Right cardiac atrium (tissue), 5 donors: ENCODE measurements around the gene UVRAG. TPM values are rescaled to one million over a fixed set of nuclear protein-coding genes. Genes with fewer than 3 reads are reported as not detected.
A peak's percentile ranks its signal among the peaks of the same experiment; 100 is the strongest.

Source experiments
- ATAC-seq, 2 donors: fragments of 200-7000 bp; cut with Tn5 transposase; one replicate each; pipeline versions ENCODE4 v1.8.0 to v1.9.1; 2020; ENCODE audit warnings: moderate library complexity in 2 of 2, mild to moderate bottlenecking in 1 of 2
- DNase-seq, 3 donors: peaks; one replicate each; pipeline ENCODE4 v3.0.0-alpha.2; 2020
- H3K27ac ChIP-seq: one replicate; pipeline ENCODE4 v1.5.1; 2013; ENCODE audit warnings: mild to moderate bottlenecking, low read length, control low read depth, moderate library complexity
- H3K27me3 ChIP-seq: one replicate; pipeline ENCODE4 v1.6.1; 2013; ENCODE audit not compliant: control insufficient read depth, insufficient read depth
- H3K4me1 ChIP-seq: one replicate; pipeline ENCODE4 v1.6.1; 2013; ENCODE audit warnings: low read length; ENCODE audit not compliant: control insufficient read depth, insufficient read depth
- H3K4me3 ChIP-seq: one replicate; pipeline ENCODE4 v1.5.1; 2013; ENCODE audit warnings: low read length, control low read depth
- H3K9me3 ChIP-seq: one replicate; pipeline ENCODE4 v1.6.1; 2013; ENCODE audit warnings: low read length; ENCODE audit not compliant: control insufficient read depth
- WGBS: extraction: QIAGEN DNeasy Blood & Tissue Kit; methylation state at CpG from one replicate; pipeline ENCODE4 v1.1.7; 2013; 5-methylcytosine and 5-hydroxymethylcytosine counted together
- intact Hi-C, 4 donors: fragments of 100-400 bp; cut with DNase I; formaldehyde crosslinking; loops; one replicate each; pipeline versions ENCODE4 v1.11.0 to v1.14.0; 2022 to 2023
- polyA plus RNA-seq: library from polyadenylated mRNA; stranded (reverse); fragments of 200-250 nt; gene quantifications from one replicate; pipeline ENCODE4 v1.2.3, GENCODE V29; 2013
- total RNA-seq, 4 donors: library from RNA; stranded (reverse); fragmentation: NEBNext Ultra II Directional; extraction: Animal tissue kit (Norgen Biotek cat#: 25700); gene quantifications; one replicate each; pipeline ENCODE4 v1.2.1, GENCODE V29; 2021
- donor health status: healthy with polysubstance abuse.
- donor health status: DM: no; HTN: yes; CAD: no.
- donor health status: DM: no; HTN: no; CAD: no.
- donor health status: DM: no; HTN: yes; CAD: no; lungs with severe emphysema.
- donor health status: DM: yes; HTN: yes; CAD: no.

Gene UVRAG
- total and polyA plus RNA-seq, 5 donors: 5.5 to 18.5 (median 13.9) TPM

GRCh38 chr11:75884321-75884720, 69.3 kb downstream of the UVRAG start:
- Histone ChIP-seq H3K27me3 (no peaks in the 10 kb centered on the region), H3K4me1 (no peaks in the 10 kb centered on the region), H3K4me3 (no peak overlapping the region), H3K27ac (no peak overlapping the region), H3K9me3 (no peaks in the 10 kb centered on the region)
- no peak for DNase-seq
- ATAC-seq: no peak
- intact Hi-C loops: no loop called here

DNA sequence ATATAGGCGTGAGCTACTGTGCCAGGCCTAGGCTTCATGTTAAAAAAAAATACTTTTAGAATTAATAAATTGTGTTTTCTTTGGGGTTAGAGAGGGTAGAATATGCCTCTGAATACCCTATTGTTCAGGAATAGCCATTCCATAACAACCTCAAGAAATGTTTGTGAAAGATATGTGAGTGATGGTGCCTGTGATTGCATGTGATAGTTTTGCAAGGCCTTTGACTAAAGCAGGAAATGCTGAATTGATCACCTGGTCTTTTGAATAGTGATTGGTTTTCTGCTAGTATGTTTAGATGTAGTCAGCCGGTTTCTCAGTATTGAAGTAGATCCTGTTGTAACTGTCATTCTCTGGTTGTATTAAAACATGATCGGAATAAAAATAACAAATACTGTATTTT, 73.4 kb downstream of the UVRAG start:
- WGBS: over 99% methylated on average over 3 of the region's 3 CpGs
- Histone ChIP-seq H3K27me3 (no peaks in the 10 kb centered on the region), H3K9me3 (no peaks in the 10 kb centered on the region), H3K4me1 (peaks cover 2% of the 10 kb centered on the region), H3K27ac (no peak overlapping the region), H3K4me3 (no peak overlapping the region)
- ATAC-seq (no peak), DNase-seq (no peak)
- intact Hi-C loops: no loop called here

- peak in 1 of 2 donors; percentile 36 for ATAC-seq
- Histone ChIP-seq H3K27ac (peak overlapping the region; percentile 13), H3K9me3 (no peaks in the 10 kb centered on the region), H3K4me1 (peaks cover 2% of the 10 kb centered on the region), H3K4me3 (no peak overlapping the region), H3K27me3 (no peaks in the 10 kb centered on the region)
- WGBS: 75% methylated on average over 6 of the region's 6 CpGs
- intact Hi-C loops: loop anchor here in 1 of 4 donors (10.0 kb wide), 1 partner anchor 423 kb away; no protein-coding TSS in a partner anchor
- no peak for DNase-seq
Measured at GRCh38 chr11:75891947-75892739, 77.1 kb downstream of the UVRAG start.

GRCh38 chr11:75893251-75893650, 78.2 kb downstream of the UVRAG start:
- Histone ChIP-seq H3K9me3 (no peaks in the 10 kb centered on the region), H3K4me1 (peaks cover 2% of the 10 kb centered on the region), H3K27ac (no peak overlapping the region), H3K4me3 (no peak overlapping the region), H3K27me3 (no peaks in the 10 kb centered on the region)
- intact Hi-C loops: loop anchor here in 1 of 4 donors (10.0 kb wide), 1 partner anchor 422 kb away; no protein-coding TSS in a partner anchor
- no peak for DNase-seq
- no peak for ATAC-seq
- WGBS: 93% methylated on average over 4 of the region's 4 CpGs

- DNase-seq: no peak
- intact Hi-C loops: loop anchor here in 1 of 4 donors (10.0 kb wide), 1 partner anchor 421 kb away; no protein-coding TSS in a partner anchor
- Histone ChIP-seq H3K9me3 (no peaks in the 10 kb centered on the region), H3K27me3 (no peaks in the 10 kb centered on the region), H3K27ac (no peak overlapping the region), H3K4me1 (peaks cover 2% of the 10 kb centered on the region), H3K4me3 (no peak overlapping the region)
- no peak for ATAC-seq
- WGBS: 73% methylated on average over 3 of the region's 3 CpGs
Measured at GRCh38 chr11:75894036-75894585, 79.1 kb downstream of the UVRAG start.

- DNase-seq (no peak), ATAC-seq (peak in 1 of 2 donors; percentile 49)
- Histone ChIP-seq H3K27ac (no peak overlapping the region), H3K9me3 (no peaks in the 10 kb centered on the region), H3K4me3 (no peak overlapping the region), H3K27me3 (no peaks in the 10 kb centered on the region), H3K4me1 (no peaks in the 10 kb centered on the region)
- intact Hi-C loops: loop anchor here (2.0 to 10.0 kb wide), 4 partner anchors 255 to 425 kb away; no protein-coding TSS in a partner anchor
- 32% methylated on average over 4 of the region's 4 CpGs for WGBS
Measured at GRCh38 chr11:75896843-75897419, 81.9 kb downstream of the UVRAG start.

GRCh38 chr11:75898871-75899270, 83.9 kb downstream of the UVRAG start:
- WGBS: 97% methylated on average over 2 of the region's 2 CpGs
- Histone ChIP-seq H3K9me3 (no peaks in the 10 kb centered on the region), H3K27ac (no peak overlapping the region), H3K4me3 (no peak overlapping the region), H3K27me3 (no peaks in the 10 kb centered on the region), H3K4me1 (no peaks in the 10 kb centered on the region)
- DNase-seq: no peak
- ATAC-seq: no peak
- intact Hi-C loops: loop anchor here (2.0 to 10.0 kb wide), 4 partner anchors 252 to 423 kb away; no protein-coding TSS in a partner anchor

- no peaks in the 10 kb centered on the region for H3K9me3 ChIP-seq
- 59% methylated on average over 2 of the region's 2 CpGs for WGBS
- DNase-seq (no peak), ATAC-seq (no peak)
- H3K27ac ChIP-seq: no peak overlapping the region
- H3K4me1 ChIP-seq: no peaks in the 10 kb centered on the region
- intact Hi-C loops: loop anchor here (2.0 to 10.0 kb wide), 4 partner anchors 251 to 422 kb away; no protein-coding TSS in a partner anchor
- no peak overlapping the region for H3K4me3 ChIP-seq
- H3K27me3 ChIP-seq: no peaks in the 10 kb centered on the region
Measured at GRCh38 chr11:75899806-75900205, 84.8 kb downstream of the UVRAG start.

DNA sequence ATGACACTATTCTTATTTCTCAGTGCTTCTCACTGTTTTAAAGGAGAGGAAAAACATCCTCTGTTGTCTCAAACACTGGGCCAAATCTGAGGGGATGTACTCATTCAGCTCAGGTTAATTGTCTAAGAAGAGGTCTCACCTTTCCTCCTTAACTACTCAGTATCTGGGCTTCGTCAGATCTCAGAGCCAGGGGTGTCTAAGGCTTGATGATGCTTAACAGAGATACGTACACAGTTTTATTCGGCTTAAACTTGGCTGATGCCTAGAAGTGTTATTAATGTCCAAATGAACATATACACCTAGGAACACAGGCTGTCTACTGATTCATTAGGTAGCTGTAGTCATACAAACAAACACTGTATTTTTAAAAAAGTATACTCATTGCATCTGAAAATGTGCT, 85.8 kb downstream of the UVRAG start:
- ATAC-seq: no peak

DNA sequence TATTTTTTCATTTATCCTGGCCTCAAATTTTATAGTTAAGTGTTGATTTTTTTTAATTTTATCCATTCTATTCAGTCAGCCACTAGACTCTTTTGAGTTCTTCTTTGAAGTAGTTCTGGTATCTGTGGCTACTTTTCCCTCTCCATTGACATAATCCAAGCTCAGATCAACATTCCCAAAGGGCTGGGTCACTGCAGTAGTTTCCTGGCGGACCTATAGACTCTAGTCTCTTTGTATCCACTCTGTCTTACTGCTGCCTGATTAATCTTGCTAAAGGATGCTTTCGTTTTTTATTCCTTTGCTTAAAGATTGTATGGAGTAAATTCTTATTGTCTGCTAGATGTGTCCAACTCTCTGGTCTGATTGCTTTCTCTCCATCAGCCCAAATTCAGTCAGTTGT, 87.6 kb downstream of the UVRAG start:
- Histone ChIP-seq H3K27me3 (no peaks in the 10 kb centered on the region), H3K4me3 (no peak overlapping the region), H3K27ac (no peak overlapping the region), H3K4me1 (peaks cover 2% of the 10 kb centered on the region), H3K9me3 (no peaks in the 10 kb centered on the region)
- ATAC-seq: no peak
- no peak for DNase-seq
- intact Hi-C loops: loop anchor here in 1 of 4 donors (10.0 kb wide), 1 partner anchor 412 kb away; no protein-coding TSS in a partner anchor
- WGBS: 78% methylated on average over 2 of the region's 2 CpGs

More for the DNA sequence above, 85.8 kb downstream of the UVRAG start:
- no peaks in the 10 kb centered on the region for H3K9me3 ChIP-seq
- no peak overlapping the region for H3K27ac ChIP-seq
- DNase-seq: no peak
- H3K27me3 ChIP-seq: no peaks in the 10 kb centered on the region
- no peaks in the 10 kb centered on the region for H3K4me1 ChIP-seq
- WGBS: 80% methylated on average over 3 of the region's 3 CpGs
- no peak overlapping the region for H3K4me3 ChIP-seq
- intact Hi-C loops: loop anchor here in 1 of 4 donors (10.0 kb wide), 1 partner anchor 414 kb away; no protein-coding TSS in a partner anchor

DNA sequence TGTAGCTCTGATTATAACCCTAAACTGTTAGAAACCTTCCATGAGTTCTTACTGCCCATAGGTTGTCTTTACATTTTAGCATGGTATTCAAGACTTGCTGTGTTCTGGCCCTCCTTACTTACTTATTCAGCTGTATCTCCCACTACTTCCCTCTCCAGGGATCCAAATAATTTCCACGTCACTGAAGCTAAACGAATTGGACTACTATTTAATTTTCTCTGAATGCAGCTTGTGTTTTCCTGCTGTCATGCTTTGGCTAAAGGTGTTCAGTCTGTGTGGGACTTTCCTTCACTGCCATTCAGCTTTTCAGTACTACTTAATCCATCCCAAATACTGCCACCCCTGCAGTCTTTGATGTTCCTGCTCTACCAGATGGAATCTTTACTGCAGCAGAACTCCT, 88.3 kb downstream of the UVRAG start:
- Histone ChIP-seq H3K4me3 (no peak overlapping the region), H3K27me3 (no peaks in the 10 kb centered on the region), H3K9me3 (no peaks in the 10 kb centered on the region), H3K4me1 (peaks cover 2% of the 10 kb centered on the region), H3K27ac (no peak overlapping the region)
- intact Hi-C loops: loop anchor here in 1 of 4 donors (10.0 kb wide), 1 partner anchor 412 kb away; no protein-coding TSS in a partner anchor
- ATAC-seq: no peak
- DNase-seq: no peak
- 38% methylated on average over 2 of the region's 2 CpGs for WGBS
